K562 (cell line): ENCODE measurements around the gene CFD. TPM values are rescaled to one million over a fixed set of nuclear protein-coding genes. Genes with fewer than 3 reads are reported as not detected.
"Not testable (repeated sequence)": the region's sequence is repeated elsewhere in the genome, so short reads cannot be mapped to it uniquely, and the experiment has no call there.

Source experiments
- ATAC-seq: fragments of 200-7000 bp; cut with Tn5 transposase; 3 replicates; pipeline ENCODE4 v1.9.1; 2020; ENCODE audit warnings: moderate library complexity
- BruUV-seq: library from RNA; stranded (reverse); fragments of 400-500 nt; replicated peaks from 2 replicates; lab custom pipeline; 2021; lab: Mats Ljungman, UMichigan
- CTCF ChIA-PET: fragments of 300-600 bp; formaldehyde crosslinking; extraction: SDS; loops from one replicate; lab custom pipeline; 2021; ENCODE audit warnings: low intra/inter-chr PET ratio; lab: Yijun Ruan, JAX
- POLR2A ChIA-PET: fragments of 300-600, 350-650 bp; sonication (Branson Sonifier 250); formaldehyde crosslinking; extraction: SDS; loops from one replicate; lab custom pipeline; 2021; ENCODE audit warnings: antibody characterized with exemption, inconsistent platforms; lab: Yijun Ruan, JAX
- DNase-seq, 4 experiments: peaks; one replicate each; pipeline versions ENCODE4 v3.0.0 to v3.0.0-alpha.2; 2011 to 2018; ENCODE audit warnings: low spot score in 3 of 4, mixed read lengths in 3 of 4; ENCODE audit errors: extremely low read depth in 1 of 4
- FAIRE-seq: peaks from 2 replicates; lab custom pipeline; 2011; peaks lifted over from hg19 to GRCh38; lab: Jason Lieb, UNC
- H2AFZ ChIP-seq: 2 replicates; pipeline ENCODE4 v1.6.0; 2011; ENCODE audit warnings: low read depth, low read length, control low read depth, inconsistent platforms
- H3K27ac ChIP-seq: fragments of 200-600 bp; 3 replicates; pipeline ENCODE4 v1.8.0; 2011; ENCODE audit warnings: low read depth, mild to moderate bottlenecking, control low read depth, inconsistent platforms, low read length, moderate library complexity, mixed read lengths; ENCODE audit errors: extremely low read depth
- H3K27me3 ChIP-seq, 2 experiments: fragments of 300-600 bp in 1 of 2; 2 replicates in 1 of 2; 3 replicates in 1 of 2; pipeline versions ENCODE4 v1.6.0 to v1.8.0; 2011; ENCODE audit warnings: inconsistent platforms in 2 of 2, low read length in 2 of 2, mild to moderate bottlenecking in 1 of 2, mixed read lengths in 1 of 2, moderate library complexity in 1 of 2; ENCODE audit not compliant: control insufficient read depth in 2 of 2, insufficient read depth in 2 of 2
- H3K36me3 ChIP-seq: fragments of 300-600 bp; 3 replicates; pipeline ENCODE4 v1.8.0; 2011; ENCODE audit warnings: mild to moderate bottlenecking, low read length, inconsistent platforms; ENCODE audit not compliant: control insufficient read depth, insufficient read depth
- H3K4me1 ChIP-seq, 2 experiments: fragments of 200-600 bp in 1 of 2; replicated peaks in 1 of 2; 2 replicates in 1 of 2; 3 replicates in 1 of 2; pipeline versions ENCODE4 v1.5.1 to v1.8.0; 2011; ENCODE audit warnings: inconsistent platforms in 2 of 2, low read length in 2 of 2, mild to moderate bottlenecking in 1 of 2, mixed read lengths in 1 of 2, moderate library complexity in 1 of 2; ENCODE audit not compliant: control insufficient read depth in 2 of 2, insufficient read depth in 2 of 2
- H3K4me2 ChIP-seq: 2 replicates; pipeline ENCODE4 v1.6.1; 2011; ENCODE audit warnings: low read length, control low read depth, inconsistent platforms, mixed read lengths; ENCODE audit not compliant: insufficient read depth
- H3K4me3 ChIP-seq: fragments of 200-600 bp; sonication (generic), shearing (Covaris generic); 2 replicates; pipeline ENCODE4 v1.5.1; 2016; ENCODE audit warnings: control low read depth, inconsistent platforms
- H3K79me2 ChIP-seq: fragments of 200-600 bp; 3 replicates; pipeline ENCODE4 v1.8.0; 2011; ENCODE audit warnings: low read length, inconsistent platforms; ENCODE audit not compliant: control insufficient read depth, insufficient read depth
- H3K9ac ChIP-seq, 2 experiments: 2 replicates each; pipeline versions ENCODE4 v1.6.0 to v1.6.1; 2011; ENCODE audit warnings: low read depth in 2 of 2, low read length in 2 of 2, control low read depth in 1 of 2, inconsistent platforms in 1 of 2, mild to moderate bottlenecking in 1 of 2, mixed read lengths in 1 of 2; ENCODE audit not compliant: insufficient read depth in 1 of 2
- H3K9me1 ChIP-seq: one replicate; pipeline ENCODE4 v1.6.0; 2011; ENCODE audit warnings: inconsistent platforms, mild to moderate bottlenecking, low read length, moderate library complexity; ENCODE audit not compliant: control insufficient read depth, insufficient read depth
- H3K9me3 ChIP-seq: replicated peaks from 2 replicates; pipeline ENCODE4 v1.5.1; 2011; ENCODE audit warnings: low read depth, low read length, inconsistent platforms; ENCODE audit not compliant: control insufficient read depth, insufficient read depth
- H4K20me1 ChIP-seq: replicated peaks from 2 replicates; pipeline ENCODE4 v1.6.1; 2011; ENCODE audit warnings: low read length, inconsistent platforms, mixed read lengths; ENCODE audit not compliant: control insufficient read depth, insufficient read depth
- MECOM ChIP-seq: fragments of 250-450 bp; sonication (Bioruptor Pico); IDR thresholded peaks from 2 replicates; pipeline ENCODE4 v1.8.0; 2022; ENCODE audit warnings: inconsistent platforms
- THAP12 ChIP-seq: fragments of 250-450 bp; sonication (Bioruptor Pico); IDR thresholded peaks from 2 replicates; pipeline ENCODE4 v1.9.0; 2021; ENCODE audit warnings: mild to moderate bottlenecking, inconsistent platforms
- ZFP30 ChIP-seq: fragments of 250-450 bp; sonication (Bioruptor Pico); IDR thresholded peaks from 2 replicates; pipeline ENCODE4 v1.8.0; 2022; ENCODE audit warnings: moderate library complexity, mild to moderate bottlenecking, inconsistent platforms, borderline replicate concordance
- ZNF121 ChIP-seq: sonication (generic); formaldehyde crosslinking; conservative IDR thresholded peaks from 2 replicates; pipeline ENCODE4 v1.8.0; 2022; ENCODE audit warnings: missing genetic modification reagents
- ZNF311 ChIP-seq: fragments of 250-450 bp; sonication (Bioruptor Pico); IDR thresholded peaks from 2 replicates; pipeline ENCODE4 v1.4.0; 2020; ENCODE audit warnings: mild to moderate bottlenecking, moderate library complexity
- WGBS: fragments of 100-300 bp; shearing (Covaris generic); methylation state at CpG from one replicate; pipeline ENCODE4 v1.1.6; 2016; ENCODE audit warnings: low coverage, mixed read lengths; ENCODE audit not compliant: insufficient coverage; ENCODE audit errors: missing lambda C conversion rate; 5-methylcytosine and 5-hydroxymethylcytosine counted together
- in situ Hi-C: fragments of 300-500 bp; cut with MboI; formaldehyde crosslinking; loops from 4 replicates; pipeline ENCODE4 v1.15.0; 2018; ENCODE audit warnings: inconsistent platforms, mixed read lengths
- intact Hi-C: fragments of 100-400 bp; cut with micrococcal nuclease; formaldehyde crosslinking; loops from 2 replicates; pipeline ENCODE4 v1.14.2; 2022
- polyA plus RNA-seq, 8 experiments: library from polyadenylated mRNA; depleted of rRNA in 4 of 8; stranded (reverse) in 5 of 8; unstranded in 3 of 8; fragments of >200 nt; fragmentation: Nextera tagmentation in 2 of 8; fragmentation: Illumina TruSeq in 1 of 8; extraction: Ambion mirVana in 2 of 8; extraction: Trizol in 1 of 8; gene quantifications; 2 replicates each; pipeline versions ENCODE4 v1.2.1 to v1.2.3, GENCODE V29; 2011 to 2014; ENCODE audit warnings: inconsistent platforms in 1 of 8, missing spikeins in 1 of 8
- total RNA-seq, 7 experiments: library from RNA; depleted of rRNA in 6 of 7; stranded (reverse); fragments of >200 nt in 6 of 7; fragmentation: Illumina TruSeq in 2 of 7; extraction: Trizol in 2 of 7; gene quantifications; 2 replicates each; pipeline versions ENCODE4 v1.2.1 to v1.2.3, GENCODE V29; 2011 to 2021; ENCODE audit warnings: low replicate concordance in 1 of 7

Gene CFD
- total and polyA plus RNA-seq, 9 of the 15 experiments (the other 6 are each of a cell fraction or from before 2014, with no cell fraction given) = 0.52 to 59.4 (median 7.6) TPM

GRCh38 chr19:842802-843179, 16.7 kb upstream of the CFD start:
- intact Hi-C loops, H3K9me1 ChIP-seq, CTCF ChIA-PET, H3K4me3 ChIP-seq, H4K20me1 ChIP-seq, H3K9ac ChIP-seq, H3K27ac ChIP-seq, H3K9me3 ChIP-seq, BruUV-seq, DNase-seq, H3K27me3 ChIP-seq, H3K36me3 ChIP-seq: not testable (repeated sequence)
- H3K4me1 ChIP-seq = peaks cover 5 to 50% of the 10 kb centered on the region in 2 experiments
- WGBS = 63% methylated on average over 6 of the region's 7 CpGs
- TF ChIP-seq ZNF121 = peak; percentile 87
- TF ChIP-seq, all 486 proteins: peak for 1; not testable (repeated sequence) for 485
- in situ Hi-C loops, FAIRE-seq, H3K4me2 ChIP-seq, H2AFZ ChIP-seq, H3K79me2 ChIP-seq, ATAC-seq: not testable (repeated sequence)
- POLR2A ChIA-PET = interaction anchor here (1.1 to 1.4 kb wide), 4 partner anchors 11 to 67 kb away, joined by 3 to 4 read pairs (median 3); no protein-coding TSS in a partner anchor

- peak overlapping the region; percentile 39 for H3K4me3 ChIP-seq
- TF ChIP-seq ZNF311 (CRISPR knock-in tag) (no peak), MECOM (no peak), ZFP30 (CRISPR knock-in tag) (no peak), THAP12 (CRISPR knock-in tag) (no peak)
These were observed 16.2 kb upstream of the CFD start for GRCh38 chr19:843180-843835.

More at GRCh38 chr19:843180-843835, 16.2 kb upstream of the CFD start:
- BruUV-seq = no TSS peak
- no peaks in the 10 kb centered on the region for H3K9me3 ChIP-seq
- in situ Hi-C loops (no loop called here), intact Hi-C loops (no loop called here)
- peak overlapping the region; percentile 34 to 92; a peak in 3 of 4 replicates for H3K9ac ChIP-seq
- DNase-seq (peak; percentile 52 to 64 (median 58)), FAIRE-seq (no peak), ATAC-seq (peak; percentile 91)
- H3K79me2 ChIP-seq = no peaks in the 10 kb centered on the region
- H2AFZ ChIP-seq = peak overlapping the region; percentile 87
- CTCF ChIA-PET = no interaction called here
- 0 out of 3 replicates have a peak overlapping the region, but pooled peaks have one; percentile 8 for H3K27ac ChIP-seq
- H4K20me1 ChIP-seq = no peaks in the 10 kb centered on the region
- no peaks in the 10 kb centered on the region for H3K27me3 ChIP-seq
- POLR2A ChIA-PET = interaction anchor here (1.1 to 1.4 kb wide), 4 partner anchors 12 to 68 kb away, joined by 3 to 4 read pairs (median 3); no protein-coding TSS in a partner anchor
- 13% methylated on average over 20 of the region's 46 CpGs for WGBS
- H3K4me1 ChIP-seq = peaks cover 5 to 55% of the 10 kb centered on the region in 2 experiments
- peak overlapping the region; percentile 87 for H3K4me2 ChIP-seq
- no peaks in the 10 kb centered on the region for H3K36me3 ChIP-seq
- H3K9me1 ChIP-seq = no peaks in the 10 kb centered on the region
